Measurements from ENCODE around the gene PPAT.

PPAT gene

DNA sequence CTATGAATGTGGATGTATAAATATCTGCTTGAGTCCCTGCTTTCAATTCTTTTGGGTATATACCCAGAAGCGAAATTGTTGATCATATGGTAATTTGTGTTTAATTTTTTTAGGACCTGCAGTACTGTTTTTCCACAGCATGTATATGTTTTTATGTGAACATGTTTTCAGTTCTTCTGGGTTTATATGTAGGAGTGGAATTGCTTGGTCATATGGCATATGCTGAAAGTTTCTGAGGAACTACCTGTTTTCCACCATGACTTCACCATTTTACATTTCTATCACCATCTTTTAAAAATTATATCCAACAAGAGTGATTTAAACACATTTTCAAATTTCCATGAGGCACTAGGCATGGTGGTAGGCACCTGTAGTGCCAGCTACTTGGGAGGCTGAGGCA is 8.2 kb downstream of the PPAT start:
- no peaks in the 10 kb centered on the region for H3K27me3 ChIP-seq (ENCODE audit: control insufficient read depth in 3 of 3, insufficient read depth in 3 of 3, low read depth in 1 of 3, low read length in 3 of 3)
- H3K18ac ChIP-seq (ENCODE audit: low read length): no peak overlapping the region
- H3K14ac ChIP-seq (ENCODE audit: low read length): no peak overlapping the region
- no peak overlapping the region for H3K4me3 ChIP-seq (ENCODE audit: low read length in 2 of 2)
- H3K23ac ChIP-seq (ENCODE audit: low read depth, low read length, poor library complexity): no peak overlapping the region
- no peak overlapping the region for H4K91ac ChIP-seq (ENCODE audit: low read depth, low read length, poor library complexity)
- no peak overlapping the region for H2BK5ac ChIP-seq (ENCODE audit: low read length)
- no peak overlapping the region for H2AK5ac ChIP-seq (ENCODE audit: low read depth, low read length)
- H2BK15ac ChIP-seq (ENCODE audit: low read length): no peak overlapping the region
- no peak overlapping the region for H3K4me2 ChIP-seq (ENCODE audit: insufficient read depth, low read length, poor library complexity, severe bottlenecking)
- H3K4ac ChIP-seq (ENCODE audit: low read length): no peak overlapping the region
- H3K27ac ChIP-seq (replicated peaks; ENCODE audit: low read length): no peak overlapping the region
- whole genome bisulfite sequencing, 2 donors (ENCODE audit: extremely low coverage in 2 of 2, insufficient read length in 2 of 2, insufficient replicate concordance in 1 of 2): no CpG with 5 or more reads among the region's 1 CpG
- peaks cover 2% of the 10 kb centered on the region for H3K79me1 ChIP-seq (ENCODE audit: low read depth, low read length)
- no peaks in the 10 kb centered on the region for H3K4me1 ChIP-seq (ENCODE audit: control insufficient read depth in 2 of 2, insufficient read depth in 1 of 2, low read depth in 1 of 2, low read length in 2 of 2)
- H4K8ac ChIP-seq (ENCODE audit: low read depth, low read length): no peak overlapping the region
- no peak overlapping the region for H2AFZ ChIP-seq (ENCODE audit: low read length)
- H3K9me3 ChIP-seq (replicated peaks in 1 of 2; ENCODE audit: control insufficient read depth in 2 of 2, insufficient read depth in 1 of 2, low read depth in 1 of 2, low read length in 2 of 2): peaks cover 0 to 11% of the 10 kb centered on the region in 2 donors
- no peak overlapping the region for H3K9ac ChIP-seq (ENCODE audit: low read depth, low read length, poor library complexity)
- no peak overlapping the region for H2BK120ac ChIP-seq (ENCODE audit: low read depth, low read length)
- DNase-seq (ENCODE audit: low spot score): no peak
- peaks cover 0 to 32% of the 10 kb centered on the region in 2 donors for H3K36me3 ChIP-seq (replicated peaks in 1 of 2; ENCODE audit: control insufficient read depth in 2 of 2, insufficient read depth in 2 of 2, low read length in 2 of 2)
- no peak overlapping the region for H2BK12ac ChIP-seq (ENCODE audit: low read length)

GRCh38 chr4:56426273-56426672 is 9.1 kb downstream of the PPAT start:
- no peak overlapping the region for H2BK5ac ChIP-seq (ENCODE audit: low read length)
- no peak overlapping the region for H3K4me3 ChIP-seq (ENCODE audit: low read length in 2 of 2)
- no peak overlapping the region for H3K27ac ChIP-seq (replicated peaks; ENCODE audit: low read length)
- H3K18ac ChIP-seq (ENCODE audit: low read length): no peak overlapping the region
- H3K9ac ChIP-seq (ENCODE audit: low read depth, low read length, poor library complexity): no peak overlapping the region
- H2BK12ac ChIP-seq (ENCODE audit: low read length): no peak overlapping the region
- no peak overlapping the region for H2BK15ac ChIP-seq (ENCODE audit: low read length)
- H3K79me1 ChIP-seq (ENCODE audit: low read depth, low read length): peaks cover 2% of the 10 kb centered on the region
- H3K27me3 ChIP-seq (ENCODE audit: control insufficient read depth in 3 of 3, insufficient read depth in 3 of 3, low read depth in 1 of 3, low read length in 3 of 3): no peaks in the 10 kb centered on the region
- H3K36me3 ChIP-seq (replicated peaks in 1 of 2; ENCODE audit: control insufficient read depth in 2 of 2, insufficient read depth in 2 of 2, low read length in 2 of 2): peaks cover 0 to 32% of the 10 kb centered on the region in 2 donors
- DNase-seq (ENCODE audit: low spot score): no peak
- no peak overlapping the region for H3K14ac ChIP-seq (ENCODE audit: low read length)
- H3K4me1 ChIP-seq (ENCODE audit: control insufficient read depth in 2 of 2, insufficient read depth in 1 of 2, low read depth in 1 of 2, low read length in 2 of 2): no peaks in the 10 kb centered on the region
- no peak overlapping the region for H3K4ac ChIP-seq (ENCODE audit: low read length)
- H2AK5ac ChIP-seq (ENCODE audit: low read depth, low read length): no peak overlapping the region
- H3K23ac ChIP-seq (ENCODE audit: low read depth, low read length, poor library complexity): no peak overlapping the region
- no peak overlapping the region for H3K4me2 ChIP-seq (ENCODE audit: insufficient read depth, low read length, poor library complexity, severe bottlenecking)
- no peak overlapping the region for H2AFZ ChIP-seq (ENCODE audit: low read length)
- WGBS, 2 donors (ENCODE audit: extremely low coverage in 2 of 2, insufficient read length in 2 of 2, insufficient replicate concordance in 1 of 2): no CpG with 5 or more reads among the region's 6 CpGs
- H4K91ac ChIP-seq (ENCODE audit: low read depth, low read length, poor library complexity): no peak overlapping the region
- H3K9me3 ChIP-seq (replicated peaks in 1 of 2; ENCODE audit: control insufficient read depth in 2 of 2, insufficient read depth in 1 of 2, low read depth in 1 of 2, low read length in 2 of 2): peaks cover 0 to 17% of the 10 kb centered on the region in 2 donors
- H4K8ac ChIP-seq (ENCODE audit: low read depth, low read length): no peak overlapping the region
- H2BK120ac ChIP-seq (ENCODE audit: low read depth, low read length): no peak overlapping the region

GRCh38 chr4:56425518-56425917 is 9.9 kb downstream of the PPAT start:
- Histone ChIP-seq H4K91ac (ENCODE audit: low read depth, low read length, poor library complexity) (no peak overlapping the region), H3K36me3 (replicated peaks in 1 of 2; ENCODE audit: control insufficient read depth in 2 of 2, insufficient read depth in 2 of 2, low read length in 2 of 2) (peaks cover 0 to 37% of the 10 kb centered on the region in 2 donors), H4K8ac (ENCODE audit: low read depth, low read length) (no peak overlapping the region), H3K79me1 (ENCODE audit: low read depth, low read length) (peaks cover 2% of the 10 kb centered on the region), H3K9me3 (replicated peaks in 1 of 2; ENCODE audit: control insufficient read depth in 2 of 2, insufficient read depth in 1 of 2, low read depth in 1 of 2, low read length in 2 of 2) (peaks cover 0 to 23% of the 10 kb centered on the region in 2 donors), H3K4ac (ENCODE audit: low read length) (no peak overlapping the region), H3K4me1 (ENCODE audit: control insufficient read depth in 2 of 2, insufficient read depth in 1 of 2, low read depth in 1 of 2, low read length in 2 of 2) (no peaks in the 10 kb centered on the region), H2BK15ac (ENCODE audit: low read length) (no peak overlapping the region), H2BK5ac (ENCODE audit: low read length) (no peak overlapping the region), H2BK120ac (ENCODE audit: low read depth, low read length) (no peak overlapping the region), H2BK12ac (ENCODE audit: low read length) (no peak overlapping the region), H3K9ac (ENCODE audit: low read depth, low read length, poor library complexity) (no peak overlapping the region), H3K23ac (ENCODE audit: low read depth, low read length, poor library complexity) (no peak overlapping the region), H3K27ac (replicated peaks; ENCODE audit: low read length) (no peak overlapping the region), H2AK5ac (ENCODE audit: low read depth, low read length) (no peak overlapping the region), H3K18ac (ENCODE audit: low read length) (no peak overlapping the region), H3K27me3 (ENCODE audit: control insufficient read depth in 3 of 3, insufficient read depth in 3 of 3, low read depth in 1 of 3, low read length in 3 of 3) (no peaks in the 10 kb centered on the region), H2AFZ (ENCODE audit: low read length) (no peak overlapping the region), H3K4me2 (ENCODE audit: insufficient read depth, low read length, poor library complexity, severe bottlenecking) (no peak overlapping the region), H3K4me3 (ENCODE audit: low read length in 2 of 2) (no peak overlapping the region), H3K14ac (ENCODE audit: low read length) (no peak overlapping the region)
- no CpG with 5 or more reads among the region's 3 CpGs for WGBS, 2 donors (ENCODE audit: extremely low coverage in 2 of 2, insufficient read length in 2 of 2, insufficient replicate concordance in 1 of 2)
- DNase-seq (ENCODE audit: low spot score): no peak

- no CpG with 5 or more reads among the region's 5 CpGs for WGBS, 2 donors (ENCODE audit: extremely low coverage in 2 of 2, insufficient read length in 2 of 2, insufficient replicate concordance in 1 of 2)
- no peak for DNase-seq (ENCODE audit: low spot score)
- no peak overlapping the region for H3K27ac ChIP-seq (replicated peaks; ENCODE audit: low read length)
- no peak overlapping the region for H4K8ac ChIP-seq (ENCODE audit: low read depth, low read length)
- H3K23ac ChIP-seq (ENCODE audit: low read depth, low read length, poor library complexity): no peak overlapping the region
- H3K36me3 ChIP-seq (replicated peaks in 1 of 2; ENCODE audit: control insufficient read depth in 2 of 2, insufficient read depth in 2 of 2, low read length in 2 of 2): peaks cover 0 to 43% of the 10 kb centered on the region in 2 donors
- no peak overlapping the region for H2BK5ac ChIP-seq (ENCODE audit: low read length)
- H3K14ac ChIP-seq (ENCODE audit: low read length): no peak overlapping the region
- H3K4me1 ChIP-seq (ENCODE audit: control insufficient read depth in 2 of 2, insufficient read depth in 1 of 2, low read depth in 1 of 2, low read length in 2 of 2): no peaks in the 10 kb centered on the region
- no peak overlapping the region for H3K4me2 ChIP-seq (ENCODE audit: insufficient read depth, low read length, poor library complexity, severe bottlenecking)
- H3K4ac ChIP-seq (ENCODE audit: low read length): no peak overlapping the region
- no peak overlapping the region for H2AK5ac ChIP-seq (ENCODE audit: low read depth, low read length)
- no peak overlapping the region for H2BK12ac ChIP-seq (ENCODE audit: low read length)
- H2AFZ ChIP-seq (ENCODE audit: low read length): no peak overlapping the region
- no peak overlapping the region for H2BK120ac ChIP-seq (ENCODE audit: low read depth, low read length)
- H3K9me3 ChIP-seq (replicated peaks in 1 of 2; ENCODE audit: control insufficient read depth in 2 of 2, insufficient read depth in 1 of 2, low read depth in 1 of 2, low read length in 2 of 2): peaks cover 0 to 23% of the 10 kb centered on the region in 2 donors
- no peak overlapping the region for H3K4me3 ChIP-seq (ENCODE audit: low read length in 2 of 2)
- H3K27me3 ChIP-seq (ENCODE audit: control insufficient read depth in 3 of 3, insufficient read depth in 3 of 3, low read depth in 1 of 3, low read length in 3 of 3): no peaks in the 10 kb centered on the region
- no peak overlapping the region for H3K18ac ChIP-seq (ENCODE audit: low read length)
- no peak overlapping the region for H4K91ac ChIP-seq (ENCODE audit: low read depth, low read length, poor library complexity)
- H3K9ac ChIP-seq (ENCODE audit: low read depth, low read length, poor library complexity): no peak overlapping the region
- no peak overlapping the region for H2BK15ac ChIP-seq (ENCODE audit: low read length)
- peaks cover 2% of the 10 kb centered on the region for H3K79me1 ChIP-seq (ENCODE audit: low read depth, low read length)
Measured at GRCh38 chr4:56424697-56425514, 10.5 kb downstream of the PPAT start.

Data from neuronal stem cell (in vitro differentiated cells).